Stimulated activated naive CD8-positive, alpha-beta T cell treated with anti-CD3 and anti-CD28 coated beads, Interleukin-15, amount 100 ng/mL, for 72 hours (primary cell): ENCODE data around the gene HOOK1.
"Not testable (repeated sequence)": the region's sequence is repeated elsewhere in the genome, so short reads cannot be mapped to it uniquely, and the experiment has no call there.

Source experiments
- ATAC-seq: fragments of 150-1000 bp; cut with Tn5 transposase; 2 replicates; pipeline ENCODE4 v1.10.0; 2021; ENCODE audit warnings: mild to moderate bottlenecking, moderate library complexity
- DNase-seq, 2 donors: peaks; one replicate each; pipeline ENCODE4 v3.0.0; 2021 to 2022
- H3K27ac Mint-ChIP-seq, 2 donors: one replicate each; pipeline ENCODE4 v1.8.0; 2022; ENCODE audit warnings: mild to moderate bottlenecking in 2 of 2, mixed read lengths in 2 of 2, moderate library complexity in 2 of 2
- H3K27me3 Mint-ChIP-seq: one replicate; pipeline ENCODE4 v1.8.0; 2022; ENCODE audit warnings: mixed read lengths
- H3K4me1 Mint-ChIP-seq: one replicate; pipeline ENCODE4 v1.8.0; 2022; ENCODE audit warnings: mild to moderate bottlenecking, mixed read lengths
- H3K4me3 Mint-ChIP-seq, 2 donors: one replicate each; pipeline ENCODE4 v1.8.0; 2022; ENCODE audit warnings: mild to moderate bottlenecking in 2 of 2, mixed read lengths in 2 of 2, moderate library complexity in 1 of 2
- H3K9me3 Mint-ChIP-seq, 2 donors: one replicate each; pipeline ENCODE4 v1.8.0; 2022; ENCODE audit warnings: mixed read lengths in 2 of 2

Gene HOOK1

GRCh38 chr1:59805554-59805953, 9.2 kb upstream of the HOOK1 start:
- Mint-ChIP-seq H3K4me1 (no peaks in the 10 kb centered on the region), H3K9me3 (no peaks in the 10 kb centered on the region), H3K4me3 (no peak overlapping the region), H3K27ac (no peak overlapping the region), H3K27me3 (peaks cover 20% of the 10 kb centered on the region)
- no peak for ATAC-seq
- no peak for DNase-seq

- DNase-seq (peak; percentile 81 to 90), ATAC-seq (peak; percentile 97)
- H3K4me3 Mint-ChIP-seq, result no peak overlapping the region
- H3K27ac Mint-ChIP-seq, result peak overlapping the region; percentile 62 to 93
- peaks cover 9% of the 10 kb centered on the region for H3K4me1 Mint-ChIP-seq
- peaks cover 19% of the 10 kb centered on the region for H3K27me3 Mint-ChIP-seq
- no peaks in the 10 kb centered on the region for H3K9me3 Mint-ChIP-seq
Measured at GRCh38 chr1:59814180-59814900, 409 bp upstream of the HOOK1 start.

GRCh38 chr1:59815892-59816291, 1.1 kb downstream of the HOOK1 start:
- no peak overlapping the region for H3K4me3 Mint-ChIP-seq
- H3K4me1 Mint-ChIP-seq, result peaks cover 15% of the 10 kb centered on the region
- H3K27ac Mint-ChIP-seq, result no peak overlapping the region
- H3K9me3 Mint-ChIP-seq, result no peaks in the 10 kb centered on the region
- no peak for ATAC-seq
- peaks cover 7% of the 10 kb centered on the region for H3K27me3 Mint-ChIP-seq
- no peak for DNase-seq

GRCh38 chr1:59816318-59816878, 1.6 kb downstream of the HOOK1 start:
- no peak for DNase-seq
- no peaks in the 10 kb centered on the region for H3K9me3 Mint-ChIP-seq
- no peak overlapping the region for H3K27ac Mint-ChIP-seq
- H3K4me3 Mint-ChIP-seq, result no peak overlapping the region
- ATAC-seq, result no peak
- peaks cover 2% of the 10 kb centered on the region for H3K27me3 Mint-ChIP-seq
- H3K4me1 Mint-ChIP-seq, result peaks cover 15% of the 10 kb centered on the region

GRCh38 chr1:59819566-59820438, 5.1 kb downstream of the HOOK1 start:
- no peak overlapping the region for H3K27ac Mint-ChIP-seq
- peaks cover 6% of the 10 kb centered on the region for H3K4me1 Mint-ChIP-seq
- ATAC-seq (no peak), DNase-seq (no peak)
- H3K9me3 Mint-ChIP-seq, result no peaks in the 10 kb centered on the region
- no peak overlapping the region for H3K4me3 Mint-ChIP-seq
- no peaks in the 10 kb centered on the region for H3K27me3 Mint-ChIP-seq

- no peak overlapping the region for H3K27ac Mint-ChIP-seq
- no peak for DNase-seq
- H3K9me3 Mint-ChIP-seq, result no peaks in the 10 kb centered on the region
- H3K27me3 Mint-ChIP-seq, result no peaks in the 10 kb centered on the region
- no peaks in the 10 kb centered on the region for H3K4me1 Mint-ChIP-seq
- ATAC-seq, result peak; percentile 56
- no peak overlapping the region for H3K4me3 Mint-ChIP-seq
Measured at GRCh38 chr1:59827055-59827643, 12.4 kb downstream of the HOOK1 start.

- Mint-ChIP-seq H3K9me3 (no peaks in the 10 kb centered on the region), H3K27ac (no peak overlapping the region), H3K4me1 (no peaks in the 10 kb centered on the region), H3K27me3 (no peaks in the 10 kb centered on the region), H3K4me3 (no peak overlapping the region)
- ATAC-seq (no peak), DNase-seq (no peak)
Measured at GRCh38 chr1:59828160-59828559, 13.4 kb downstream of the HOOK1 start.

- H3K9me3 Mint-ChIP-seq, result no peaks in the 10 kb centered on the region
- H3K4me3 Mint-ChIP-seq, result no peak overlapping the region
- ATAC-seq, result no peak
- no peaks in the 10 kb centered on the region for H3K27me3 Mint-ChIP-seq
- DNase-seq, result no peak
- no peaks in the 10 kb centered on the region for H3K4me1 Mint-ChIP-seq
- no peak overlapping the region for H3K27ac Mint-ChIP-seq
Measured at GRCh38 chr1:59831529-59831928, 16.8 kb downstream of the HOOK1 start.

GRCh38 chr1:59833022-59833421, 18.3 kb downstream of the HOOK1 start:
- no peaks in the 10 kb centered on the region for H3K27me3 Mint-ChIP-seq
- no peaks in the 10 kb centered on the region for H3K4me1 Mint-ChIP-seq
- no peak overlapping the region for H3K4me3 Mint-ChIP-seq
- no peak overlapping the region for H3K27ac Mint-ChIP-seq
- ATAC-seq (no peak), DNase-seq (no peak)
- no peaks in the 10 kb centered on the region for H3K9me3 Mint-ChIP-seq

GRCh38 chr1:59833991-59834390, 19.2 kb downstream of the HOOK1 start:
- H3K27me3 Mint-ChIP-seq, result no peaks in the 10 kb centered on the region
- DNase-seq (no peak), ATAC-seq (no peak)
- no peak overlapping the region for H3K27ac Mint-ChIP-seq
- H3K9me3 Mint-ChIP-seq, result no peaks in the 10 kb centered on the region
- no peak overlapping the region for H3K4me3 Mint-ChIP-seq
- H3K4me1 Mint-ChIP-seq, result no peaks in the 10 kb centered on the region

- H3K9me3 Mint-ChIP-seq, ATAC-seq, H3K4me1 Mint-ChIP-seq, H3K4me3 Mint-ChIP-seq, H3K27me3 Mint-ChIP-seq, H3K27ac Mint-ChIP-seq, DNase-seq: not testable (repeated sequence)
Measured at GRCh38 chr1:59837857-59838256, 23.1 kb downstream of the HOOK1 start.

GRCh38 chr1:59845091-59845490, 30.3 kb downstream of the HOOK1 start:
- no peaks in the 10 kb centered on the region for H3K9me3 Mint-ChIP-seq
- H3K27me3 Mint-ChIP-seq, result no peaks in the 10 kb centered on the region
- ATAC-seq (no peak), DNase-seq (no peak)
- no peak overlapping the region for H3K4me3 Mint-ChIP-seq
- H3K4me1 Mint-ChIP-seq, result no peaks in the 10 kb centered on the region
- H3K27ac Mint-ChIP-seq, result no peak overlapping the region

- Mint-ChIP-seq H3K4me1 (no peaks in the 10 kb centered on the region), H3K27me3 (no peaks in the 10 kb centered on the region), H3K27ac (peak overlapping the region in 1 of 2 donors; percentile 59), H3K9me3 (no peaks in the 10 kb centered on the region), H3K4me3 (no peak overlapping the region)
- no peak for ATAC-seq
- DNase-seq, result no peak
Measured at GRCh38 chr1:59846209-59846894, 31.6 kb downstream of the HOOK1 start.

GRCh38 chr1:59846895-59847282, 32.1 kb downstream of the HOOK1 start:
- no peak overlapping the region for H3K4me3 Mint-ChIP-seq
- H3K9me3 Mint-ChIP-seq, result no peaks in the 10 kb centered on the region
- H3K27me3 Mint-ChIP-seq, result no peaks in the 10 kb centered on the region
- DNase-seq, result no peak
- ATAC-seq, result no peak
- H3K4me1 Mint-ChIP-seq, result no peaks in the 10 kb centered on the region
- H3K27ac Mint-ChIP-seq, result no peak overlapping the region

- Mint-ChIP-seq H3K9me3 (peaks cover 4 to 8% of the 10 kb centered on the region in 2 donors), H3K27me3 (no peaks in the 10 kb centered on the region), H3K4me1 (no peaks in the 10 kb centered on the region), H3K27ac (no peak overlapping the region), H3K4me3 (no peak overlapping the region)
- DNase-seq, result no peak
- ATAC-seq, result no peak
Measured at GRCh38 chr1:59852117-59852516, 37.4 kb downstream of the HOOK1 start.
